A204.1 (cell line): Measurements from ENCODE around the gene POLR2A.
"Not testable (repeated sequence)": the region's sequence is repeated elsewhere in the genome, so short reads cannot be mapped to it uniquely, and the experiment has no call there.

Experiments used
- FAIRE-seq: peaks from 2 replicates; lab custom pipeline; 2012; peaks lifted over from hg19 to GRCh38; lab: Jason Lieb, UNC

POLR2A gene

GRCh38 chr17:7479213-7480088 lies 4.7 kb upstream of the POLR2A start, which contains the start of gene ZBTB4:
TSS of gene ZBTB4 (minus strand) at chr17:7479631. CDS start at chr17:7466801, 12,830 bp downstream.
- no peak for FAIRE-seq

GRCh38 chr17:7480089-7480384 lies 4.1 kb upstream of the POLR2A start:
- FAIRE-seq = no peak

GRCh38 chr17:7481275-7481674 lies 2.9 kb upstream of the POLR2A start, which contains the start of gene SLC35G6:
TSS of gene SLC35G6 (plus strand) at chr17:7481446. CDS start at chr17:7481517, 71 bp downstream.
- FAIRE-seq = not testable (repeated sequence)

- not testable (repeated sequence) for FAIRE-seq
Measured at GRCh38 chr17:7481842-7482741, 2.1 kb upstream of the POLR2A start.

- not testable (repeated sequence) for FAIRE-seq
Measured at GRCh38 chr17:7482742-7483088, 1.5 kb upstream of the POLR2A start.

GRCh38 chr17:7483255-7484066 lies 705 bp upstream of the POLR2A start:
- FAIRE-seq = peak; percentile 83

- no peak for FAIRE-seq
Measured at GRCh38 chr17:7484919-7485377, 782 bp downstream of the POLR2A start.

GRCh38 chr17:7486181-7486580 lies 2.0 kb downstream of the POLR2A start:
- FAIRE-seq = no peak

- no peak for FAIRE-seq
Measured at GRCh38 chr17:7490144-7490543, 6.0 kb downstream of the POLR2A start.

- FAIRE-seq = no peak
Measured at GRCh38 chr17:7491583-7491982, 7.4 kb downstream of the POLR2A start.

- no peak for FAIRE-seq
Measured at GRCh38 chr17:7493941-7494340, 9.8 kb downstream of the POLR2A start.

GRCh38 chr17:7495906-7496434 lies 11.8 kb downstream of the POLR2A start:
- no peak for FAIRE-seq

GRCh38 chr17:7496470-7497183 lies 12.5 kb downstream of the POLR2A start:
- no peak for FAIRE-seq

GRCh38 chr17:7497228-7497627 lies 13.1 kb downstream of the POLR2A start:
- FAIRE-seq = no peak

- FAIRE-seq = no peak
Measured at GRCh38 chr17:7497636-7498035, 13.5 kb downstream of the POLR2A start.

- FAIRE-seq = no peak
Measured at GRCh38 chr17:7499161-7499560, 15.0 kb downstream of the POLR2A start.

- FAIRE-seq = no peak
Measured at GRCh38 chr17:7501729-7502128, 17.6 kb downstream of the POLR2A start.

GRCh38 chr17:7502171-7502847 lies 18.1 kb downstream of the POLR2A start:
- no peak for FAIRE-seq

GRCh38 chr17:7502987-7503386 lies 18.8 kb downstream of the POLR2A start:
- no peak for FAIRE-seq

GRCh38 chr17:7503521-7503920 lies 19.4 kb downstream of the POLR2A start:
- no peak for FAIRE-seq

GRCh38 chr17:7508145-7508544 lies 24.0 kb downstream of the POLR2A start:
- no peak for FAIRE-seq
